Lung (tissue), 12 donors: ENCODE data around the gene LRFN5. TPM values are rescaled to one million over a fixed set of nuclear protein-coding genes. Genes with fewer than 3 reads are reported as not detected.

Experiments used
- ATAC-seq: fragments of 200-7000 bp; cut with Tn5 transposase; one replicate; pipeline ENCODE4 v1.9.1; 2020; ENCODE audit warnings: moderate number of reproducible peaks; ENCODE audit not compliant: insufficient read depth, low FRiP score
- DNase-seq, 3 donors: peaks; one replicate each; pipeline ENCODE4 v3.0.0-alpha.2; 2013 to 2017
- H3K27ac ChIP-seq, 2 donors: one replicate each; pipeline ENCODE4 v1.5.1; 2013; ENCODE audit warnings: mild to moderate bottlenecking in 2 of 2, moderate library complexity in 2 of 2, control low read depth in 1 of 2, inconsistent platforms in 1 of 2, low read depth in 1 of 2, low read length in 1 of 2
- H3K27me3 ChIP-seq, 3 donors: one replicate each; pipeline ENCODE4 v1.5.1; 2013; ENCODE audit warnings: low read length in 2 of 3; ENCODE audit not compliant: control insufficient read depth in 3 of 3, insufficient read depth in 3 of 3
- H3K36me3 ChIP-seq, 4 donors: one replicate each; pipeline ENCODE4 v1.5.1; 2013; ENCODE audit warnings: low read length in 4 of 4, mild to moderate bottlenecking in 1 of 4, moderate library complexity in 1 of 4; ENCODE audit not compliant: control insufficient read depth in 4 of 4, insufficient read depth in 4 of 4
- H3K4me1 ChIP-seq, 5 donors: one replicate each; pipeline ENCODE4 v1.5.1; 2013; ENCODE audit warnings: low read length in 5 of 5, mild to moderate bottlenecking in 2 of 5, moderate library complexity in 1 of 5; ENCODE audit not compliant: control insufficient read depth in 5 of 5, insufficient read depth in 5 of 5
- H3K4me3 ChIP-seq: one replicate; pipeline ENCODE4 v1.5.1; 2013; ENCODE audit warnings: mild to moderate bottlenecking, control low read depth, moderate library complexity
- H3K9ac ChIP-seq, 2 donors: one replicate each; pipeline ENCODE4 v1.5.1; 2013; ENCODE audit warnings: low read length in 2 of 2, control low read depth in 1 of 2; ENCODE audit not compliant: insufficient read depth in 1 of 2
- H3K9me3 ChIP-seq, 4 donors: one replicate each; pipeline ENCODE4 v1.5.1; 2013; ENCODE audit warnings: low read length in 3 of 4, mild to moderate bottlenecking in 1 of 4, moderate library complexity in 1 of 4; ENCODE audit not compliant: control insufficient read depth in 4 of 4, insufficient read depth in 3 of 4
- WGBS, 2 donors: extraction: QIAGEN DNeasy Blood & Tissue Kit; methylation state at CpG; one replicate each; pipeline ENCODE4 v1.1.7; 2013; 5-methylcytosine and 5-hydroxymethylcytosine counted together
- polyA plus RNA-seq, 2 donors: library from polyadenylated mRNA; stranded (reverse); fragments of 200-250 nt; gene quantifications; one replicate each; pipeline ENCODE4 v1.2.1, GENCODE V29; 2013
- total RNA-seq, 2 donors: library from RNA; depleted of rRNA in 1 of 2; stranded (reverse); fragments of >200 nt in 1 of 2; gene quantifications; one replicate each; pipeline ENCODE4 v1.2.1, GENCODE V29; 2014 to 2021
- TF ChIP-seq, protein P1 (sequence below): IDR thresholded peaks from 2 replicates; pipeline ENCODE4 v1.5.1; 2012; ENCODE audit warnings: mild to moderate bottlenecking; ENCODE audit errors: control extremely low read depth, extremely low read depth
- donor health status: control.
- donor health status: control.
- donor health status: Bipolar disorder and iron deficiency.
- donor health status: healthy.
- donor health status: DM: yes; HTN: yes; CAD: no.

Gene LRFN5
- total and polyA plus RNA-seq, 4 donors: 0.40 to 12.6 (median 1.2) TPM

DNA sequence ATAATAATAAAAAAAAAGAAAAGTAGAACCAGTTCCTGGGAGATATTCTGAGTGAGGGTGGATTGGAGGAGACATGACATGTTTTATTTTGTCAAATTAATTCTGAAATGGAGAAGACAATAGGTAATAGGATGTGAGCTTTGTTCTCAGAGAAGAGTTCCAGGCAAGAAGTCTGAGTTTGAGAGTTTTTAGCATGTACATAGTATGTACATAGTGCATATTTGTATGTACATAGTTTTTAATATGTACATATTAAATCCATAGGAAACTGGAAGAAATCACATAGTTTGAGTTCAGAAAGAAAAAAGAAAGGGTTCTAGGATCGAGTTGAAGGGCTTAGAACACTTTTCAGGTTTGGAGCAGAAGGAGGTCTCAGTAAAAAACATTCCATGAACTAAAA, 47.5 kb downstream of the LRFN5 start:
- TF ChIP-seq, protein P1, sequence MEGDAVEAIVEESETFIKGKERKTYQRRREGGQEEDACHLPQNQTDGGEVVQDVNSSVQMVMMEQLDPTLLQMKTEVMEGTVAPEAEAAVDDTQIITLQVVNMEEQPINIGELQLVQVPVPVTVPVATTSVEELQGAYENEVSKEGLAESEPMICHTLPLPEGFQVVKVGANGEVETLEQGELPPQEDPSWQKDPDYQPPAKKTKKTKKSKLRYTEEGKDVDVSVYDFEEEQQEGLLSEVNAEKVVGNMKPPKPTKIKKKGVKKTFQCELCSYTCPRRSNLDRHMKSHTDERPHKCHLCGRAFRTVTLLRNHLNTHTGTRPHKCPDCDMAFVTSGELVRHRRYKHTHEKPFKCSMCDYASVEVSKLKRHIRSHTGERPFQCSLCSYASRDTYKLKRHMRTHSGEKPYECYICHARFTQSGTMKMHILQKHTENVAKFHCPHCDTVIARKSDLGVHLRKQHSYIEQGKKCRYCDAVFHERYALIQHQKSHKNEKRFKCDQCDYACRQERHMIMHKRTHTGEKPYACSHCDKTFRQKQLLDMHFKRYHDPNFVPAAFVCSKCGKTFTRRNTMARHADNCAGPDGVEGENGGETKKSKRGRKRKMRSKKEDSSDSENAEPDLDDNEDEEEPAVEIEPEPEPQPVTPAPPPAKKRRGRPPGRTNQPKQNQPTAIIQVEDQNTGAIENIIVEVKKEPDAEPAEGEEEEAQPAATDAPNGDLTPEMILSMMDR: no peak
- Histone ChIP-seq H3K27ac (no peak overlapping the region), H3K4me1 (no peaks in the 10 kb centered on the region), H3K9ac (no peak overlapping the region), H3K36me3 (no peaks in the 10 kb centered on the region), H3K9me3 (no peaks in the 10 kb centered on the region), H3K4me3 (no peak overlapping the region), H3K27me3 (no peaks in the 10 kb centered on the region)
- 44 to 52% methylated on average over 1 of the region's 1 CpG for WGBS, 2 donors
- ATAC-seq: no peak
- no peak for DNase-seq

DNA sequence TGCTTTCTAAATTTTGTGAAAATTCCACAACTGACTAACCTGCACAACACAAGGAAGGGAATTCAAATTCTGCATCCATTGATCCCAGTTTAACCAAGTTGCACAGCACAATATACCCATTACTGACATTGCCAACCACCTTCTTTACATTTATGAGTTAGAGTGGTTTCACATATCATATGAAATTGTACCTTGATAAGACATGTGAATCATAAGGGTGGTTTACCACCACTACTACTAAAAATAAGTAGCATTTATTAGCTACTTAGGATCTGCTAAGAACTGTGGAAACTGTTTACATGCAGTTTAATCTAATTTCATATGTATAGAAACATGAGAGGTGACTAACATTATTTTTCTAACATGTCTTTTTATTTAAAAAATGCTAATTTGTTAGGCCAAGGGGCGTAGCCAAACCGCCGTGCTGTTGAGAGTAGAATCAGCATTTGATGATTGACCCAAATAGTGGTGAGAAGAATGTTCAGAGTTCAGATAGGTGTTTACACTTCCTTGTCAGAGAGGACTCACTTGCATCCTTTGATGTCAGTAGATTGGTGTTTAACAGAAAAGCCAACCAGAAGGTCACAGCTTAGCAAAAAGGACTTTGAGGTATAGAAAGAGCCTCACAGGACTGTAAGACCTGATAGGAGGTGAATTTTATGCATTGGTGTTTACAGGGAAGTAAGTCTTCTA, 56.2 kb downstream of the LRFN5 start:
- Histone ChIP-seq H3K9me3 (no peaks in the 10 kb centered on the region), H3K27ac (no peak overlapping the region), H3K4me3 (no peak overlapping the region), H3K27me3 (no peaks in the 10 kb centered on the region), H3K36me3 (no peaks in the 10 kb centered on the region), H3K4me1 (no peaks in the 10 kb centered on the region), H3K9ac (no peak overlapping the region)
- no peak for ATAC-seq
- 73 to 85% methylated on average over 3 of the region's 3 CpGs for WGBS, 2 donors
- TF ChIP-seq, protein P1: no peak
- no peak for DNase-seq

DNA sequence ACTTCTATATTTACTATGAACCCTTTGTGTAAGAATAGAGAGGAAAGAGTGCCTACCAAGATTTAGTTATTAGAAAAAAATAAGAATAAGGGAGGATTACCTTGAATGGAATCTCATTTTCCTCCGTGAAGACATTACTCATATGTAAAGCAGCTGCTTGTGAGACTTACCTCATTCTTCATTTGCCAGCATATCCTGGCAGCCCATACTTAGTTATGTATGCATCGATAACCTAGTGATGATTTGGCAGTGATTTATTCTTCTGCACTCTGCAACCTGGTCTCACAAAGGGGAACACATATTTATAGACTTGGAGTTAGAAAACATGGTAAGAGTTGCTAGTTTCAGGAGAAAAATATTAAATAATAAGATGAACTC, 56.8 kb downstream of the LRFN5 start:
- Histone ChIP-seq H3K4me1 (no peaks in the 10 kb centered on the region), H3K27ac (no peak overlapping the region), H3K9ac (no peak overlapping the region), H3K9me3 (no peaks in the 10 kb centered on the region), H3K27me3 (no peaks in the 10 kb centered on the region), H3K36me3 (no peaks in the 10 kb centered on the region), H3K4me3 (no peak overlapping the region)
- TF ChIP-seq, protein P1: no peak
- ATAC-seq (no peak), DNase-seq (no peak)
- 67 to 79% methylated on average over 2 of the region's 2 CpGs for WGBS, 2 donors

DNA sequence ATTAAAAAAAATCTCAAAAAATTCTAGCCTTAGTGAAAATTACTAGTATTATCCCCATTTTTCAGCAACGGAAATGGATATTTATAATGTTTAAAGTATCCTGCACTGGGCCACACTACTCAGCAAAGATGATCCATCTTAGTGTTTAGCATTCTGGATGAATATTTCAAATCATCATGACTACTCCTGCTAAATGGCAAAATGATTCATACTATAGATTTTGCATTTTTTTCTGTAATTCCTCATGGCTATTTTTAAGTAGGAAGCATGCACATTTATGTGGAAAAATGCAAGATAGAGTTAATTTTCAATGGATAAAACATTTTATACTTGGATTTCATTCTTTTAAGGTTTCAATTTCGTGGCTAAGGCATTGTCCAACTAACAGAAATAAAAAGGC, 59.6 kb downstream of the LRFN5 start:
- no peak overlapping the region for H3K9ac ChIP-seq
- H3K27me3 ChIP-seq: no peaks in the 10 kb centered on the region
- no peaks in the 10 kb centered on the region for H3K9me3 ChIP-seq
- DNase-seq: no peak
- TF ChIP-seq, protein P1: no peak
- H3K36me3 ChIP-seq: no peaks in the 10 kb centered on the region
- no peak for ATAC-seq
- no peak overlapping the region for H3K4me3 ChIP-seq
- H3K4me1 ChIP-seq: no peaks in the 10 kb centered on the region
- H3K27ac ChIP-seq: no peak overlapping the region
- WGBS, 2 donors: 37 to 61% methylated on average over 2 of the region's 2 CpGs
